GM12865 (cell line): ENCODE results near the gene STAG1.
"Not testable (repeated sequence)": the region's sequence is repeated elsewhere in the genome, so short reads cannot be mapped to it uniquely, and the experiment has no call there.

Experiments used
- DNase-seq: peaks from one replicate; pipeline ENCODE4 v3.0.0; 2010; ENCODE audit warnings: low read depth
- H3K4me3 ChIP-seq: 2 replicates; pipeline ENCODE4 v1.5.1; 2011; ENCODE audit warnings: mild to moderate bottlenecking, low read depth, low read length, control low read depth
- TF ChIP-seq, protein P1 (sequence below): IDR thresholded peaks from 2 replicates; pipeline ENCODE4 v1.5.1; 2011; ENCODE audit warnings: low read length, control low read depth, low read depth, inconsistent platforms; ENCODE audit not compliant: insufficient read depth; ENCODE audit errors: missing control alignments

The STAG1 gene

DNA sequence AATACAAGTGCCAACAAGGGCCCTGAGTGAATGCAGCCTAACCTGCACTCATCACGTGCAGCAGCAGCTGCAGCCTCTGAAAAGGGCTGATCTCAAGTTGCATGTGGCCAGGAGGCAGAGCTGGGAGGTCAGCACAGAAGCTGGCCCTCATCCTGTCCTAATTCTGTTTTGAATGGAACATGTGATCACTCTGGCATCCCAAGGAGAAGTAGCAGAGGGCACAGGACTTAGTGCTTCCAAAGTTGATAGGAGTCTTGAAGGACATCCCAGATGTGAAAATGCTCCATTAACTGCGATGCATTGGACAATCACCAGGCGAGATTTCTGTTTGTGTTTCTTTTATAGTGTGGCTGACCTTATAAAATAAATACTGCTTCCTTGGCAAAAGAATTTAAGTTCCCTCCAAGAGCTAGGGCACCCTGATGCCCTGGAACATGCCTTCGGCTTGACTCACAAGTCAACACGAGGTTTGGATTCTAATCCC lies 31.6 kb upstream of the STAG1 start:
- no peak overlapping the region for H3K4me3 ChIP-seq
- TF ChIP-seq, protein P1, sequence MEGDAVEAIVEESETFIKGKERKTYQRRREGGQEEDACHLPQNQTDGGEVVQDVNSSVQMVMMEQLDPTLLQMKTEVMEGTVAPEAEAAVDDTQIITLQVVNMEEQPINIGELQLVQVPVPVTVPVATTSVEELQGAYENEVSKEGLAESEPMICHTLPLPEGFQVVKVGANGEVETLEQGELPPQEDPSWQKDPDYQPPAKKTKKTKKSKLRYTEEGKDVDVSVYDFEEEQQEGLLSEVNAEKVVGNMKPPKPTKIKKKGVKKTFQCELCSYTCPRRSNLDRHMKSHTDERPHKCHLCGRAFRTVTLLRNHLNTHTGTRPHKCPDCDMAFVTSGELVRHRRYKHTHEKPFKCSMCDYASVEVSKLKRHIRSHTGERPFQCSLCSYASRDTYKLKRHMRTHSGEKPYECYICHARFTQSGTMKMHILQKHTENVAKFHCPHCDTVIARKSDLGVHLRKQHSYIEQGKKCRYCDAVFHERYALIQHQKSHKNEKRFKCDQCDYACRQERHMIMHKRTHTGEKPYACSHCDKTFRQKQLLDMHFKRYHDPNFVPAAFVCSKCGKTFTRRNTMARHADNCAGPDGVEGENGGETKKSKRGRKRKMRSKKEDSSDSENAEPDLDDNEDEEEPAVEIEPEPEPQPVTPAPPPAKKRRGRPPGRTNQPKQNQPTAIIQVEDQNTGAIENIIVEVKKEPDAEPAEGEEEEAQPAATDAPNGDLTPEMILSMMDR = no peak
- no peak for DNase-seq

DNA sequence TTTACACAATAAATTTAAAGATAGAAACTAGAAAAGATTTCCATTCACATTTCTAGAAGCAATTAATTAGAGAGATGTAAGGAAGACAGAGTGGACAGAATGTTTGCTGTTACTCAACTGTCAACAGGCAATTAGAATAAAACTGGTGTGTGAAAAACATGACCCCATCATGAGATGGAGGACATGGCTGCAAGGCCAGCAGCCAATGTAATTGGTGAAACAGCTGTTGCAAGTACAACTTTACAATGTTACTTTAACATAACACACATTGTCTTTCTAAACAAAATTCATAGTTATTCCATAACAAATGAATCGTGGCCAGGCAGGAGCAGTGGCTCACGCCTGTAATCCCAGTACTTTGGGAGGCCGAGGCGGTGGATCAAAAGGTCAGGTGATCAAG lies 28.6 kb upstream of the STAG1 start:
- no peak for DNase-seq
- TF ChIP-seq, protein P1 = no peak
- no peak overlapping the region for H3K4me3 ChIP-seq

DNA sequence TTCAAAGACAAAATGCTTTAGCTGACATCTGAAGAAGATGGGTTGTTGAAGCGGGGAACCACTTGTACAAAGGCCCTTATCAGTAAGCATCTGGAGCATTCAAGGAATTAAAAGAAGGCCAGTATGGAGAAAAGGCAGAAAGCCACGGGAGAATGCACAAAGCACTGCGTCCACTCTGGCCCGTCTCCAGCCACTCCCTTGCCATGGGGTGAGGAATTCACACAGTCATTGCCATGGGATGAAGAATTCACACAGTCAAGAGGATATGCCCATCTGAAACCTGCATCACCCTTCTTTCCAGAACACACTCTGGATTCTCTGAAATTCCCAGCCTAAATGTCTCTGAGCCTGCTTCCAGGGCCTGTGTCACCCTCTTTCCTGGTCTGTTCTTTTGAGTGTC lies 26.7 kb upstream of the STAG1 start:
- DNase-seq = no peak
- H3K4me3 ChIP-seq = no peak overlapping the region
- TF ChIP-seq, protein P1 = no peak

DNA sequence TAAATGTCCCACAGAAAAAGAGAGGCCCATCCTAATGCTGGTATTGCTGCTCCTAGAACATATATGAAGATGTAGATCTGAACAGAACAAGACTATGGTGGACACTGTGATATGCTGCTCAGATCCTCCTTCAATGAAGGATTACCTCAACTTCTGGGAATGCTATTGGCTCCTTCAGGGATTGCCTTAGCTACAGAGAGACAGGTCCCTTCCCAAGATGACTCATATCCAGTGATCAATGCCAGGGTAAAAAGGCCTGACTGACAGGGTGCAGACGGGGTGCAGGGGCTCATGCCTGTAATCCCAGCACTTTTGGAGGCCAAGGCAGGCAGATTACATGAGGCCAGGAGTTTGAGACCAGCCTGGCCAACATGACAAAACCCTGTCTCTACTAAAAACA lies 20.5 kb upstream of the STAG1 start:
- no peak overlapping the region for H3K4me3 ChIP-seq
- TF ChIP-seq, protein P1 = no peak
- no peak for DNase-seq

DNA sequence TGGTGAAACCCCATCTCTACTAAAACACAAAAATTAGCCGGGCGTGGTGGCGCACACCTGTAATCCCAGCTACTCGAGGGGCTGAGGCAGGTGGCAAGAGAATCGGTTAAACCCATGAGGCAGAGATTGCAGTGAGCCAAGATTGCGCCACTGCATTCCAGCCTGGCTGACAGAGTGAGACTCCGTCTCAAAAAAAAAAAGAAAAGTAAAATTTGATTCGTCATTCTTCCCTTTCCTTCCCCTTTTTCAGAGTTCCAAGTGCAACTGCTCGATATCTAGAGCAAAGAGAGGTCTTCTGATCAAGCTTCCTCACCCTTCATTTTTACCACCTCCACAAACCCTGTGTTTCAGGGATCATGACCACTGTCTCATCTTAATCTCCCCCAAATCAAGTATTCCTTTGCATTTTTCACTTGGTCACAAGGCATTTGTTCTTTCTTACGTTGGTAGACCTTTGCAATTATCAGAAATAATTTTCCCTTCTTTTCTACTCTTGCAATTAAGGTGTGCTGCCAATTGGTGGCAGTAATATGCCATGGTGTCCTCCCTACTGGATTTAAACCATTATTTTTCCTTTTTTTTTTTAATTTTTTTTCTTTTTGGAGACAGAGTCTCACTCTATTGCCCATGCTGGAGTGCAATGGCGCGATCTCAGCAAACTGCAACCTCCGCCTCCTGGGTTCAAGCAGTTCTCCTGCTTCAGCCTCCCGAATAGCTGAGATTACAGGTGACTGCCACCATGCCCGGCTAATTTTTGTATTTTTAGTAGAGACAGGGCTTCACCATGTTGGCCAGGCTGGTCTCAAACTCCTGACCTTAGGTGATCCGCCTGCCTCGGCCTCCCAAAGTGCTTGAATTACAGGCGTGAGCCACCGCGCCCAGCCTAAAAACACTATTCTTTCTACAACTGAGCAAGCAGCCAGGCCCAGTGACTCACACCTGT lies 6.3 kb upstream of the STAG1 start:
- H3K4me3 ChIP-seq, DNase-seq: not testable (repeated sequence)
- TF ChIP-seq, protein P1 = peak; percentile 47

DNA sequence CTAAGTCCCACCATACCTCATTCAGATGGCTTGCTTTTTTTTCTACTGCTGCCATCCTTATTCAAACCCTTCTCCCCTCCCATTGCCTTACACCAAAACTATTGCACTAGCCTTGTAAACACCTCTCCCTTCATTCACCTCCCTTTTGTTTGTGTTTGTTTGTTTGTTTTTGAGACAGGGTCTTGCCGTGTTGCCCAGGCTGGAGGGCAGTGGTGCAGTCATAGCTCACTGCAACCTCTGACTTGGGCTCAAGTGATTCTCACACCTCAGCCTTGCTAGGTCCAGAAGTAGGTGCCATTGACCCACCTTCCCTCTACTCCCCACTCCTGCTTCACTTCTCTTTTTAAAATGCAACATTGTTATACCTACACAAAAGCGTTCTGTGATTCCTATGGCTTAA lies 3.0 kb upstream of the STAG1 start:
- TF ChIP-seq, protein P1 = no peak
- no peak overlapping the region for H3K4me3 ChIP-seq
- no peak for DNase-seq
